HG02884 (cell line): ENCODE data around the gene ABCF2.

Source experiments
- ATAC-seq: cut with Tn5 transposase; IDR thresholded peaks from one replicate; pipeline ENCODE4 v1.9.1; 2021; ENCODE audit warnings: mild to moderate bottlenecking, moderate library complexity; ENCODE audit not compliant: unreplicated experiment

The ABCF2 gene

DNA sequence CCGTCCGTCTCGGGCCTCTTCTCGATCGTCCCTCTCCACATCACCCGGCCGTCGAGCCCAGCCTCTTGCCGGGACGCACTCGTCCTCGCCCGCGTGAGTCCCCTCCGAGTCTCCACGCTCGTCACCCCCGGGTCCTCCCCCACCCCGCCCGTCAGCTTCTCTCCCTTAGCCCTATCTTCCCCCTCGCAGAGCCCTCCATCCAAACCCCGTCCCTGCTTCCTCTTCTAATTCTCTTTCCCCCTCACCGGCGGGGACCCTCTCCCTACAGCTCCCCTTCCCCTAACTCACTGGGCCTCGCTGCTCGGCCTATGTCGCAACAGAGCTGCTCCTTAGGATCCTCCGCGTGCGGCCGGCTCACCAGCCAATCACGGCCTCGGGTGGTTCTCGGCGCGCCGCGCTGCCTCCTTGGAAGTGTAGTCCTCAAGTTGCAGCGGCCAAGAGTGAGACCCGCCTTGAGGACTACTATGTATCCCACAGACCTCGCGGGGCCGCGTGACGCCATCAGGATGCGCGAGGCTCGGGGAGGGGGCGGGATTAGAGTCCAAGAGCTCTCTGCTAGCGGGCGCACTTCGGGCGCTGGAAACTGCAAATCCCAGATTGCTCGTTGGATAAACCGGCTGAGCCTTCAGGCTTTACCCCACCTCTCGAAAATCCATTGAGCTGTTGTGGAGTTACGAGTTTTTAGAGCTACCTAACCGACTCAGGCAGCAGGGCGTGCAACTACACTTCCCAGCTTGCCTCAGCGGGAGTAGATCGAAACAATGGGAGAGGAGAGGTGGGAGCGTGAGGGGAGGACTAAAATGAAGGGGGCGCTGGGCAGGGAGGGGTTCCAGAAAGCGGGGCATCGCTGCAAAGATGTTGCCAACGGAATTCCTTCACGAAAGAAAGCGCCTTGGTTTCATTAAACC lies at the start of gene ABCF2:
Gene ABCF2, minus strand, starts transcription at position 331 of the 908 bp plus-strand sequence. CDS start 747 bp downstream, outside the sequence.
- peak; percentile 99 for ATAC-seq

DNA sequence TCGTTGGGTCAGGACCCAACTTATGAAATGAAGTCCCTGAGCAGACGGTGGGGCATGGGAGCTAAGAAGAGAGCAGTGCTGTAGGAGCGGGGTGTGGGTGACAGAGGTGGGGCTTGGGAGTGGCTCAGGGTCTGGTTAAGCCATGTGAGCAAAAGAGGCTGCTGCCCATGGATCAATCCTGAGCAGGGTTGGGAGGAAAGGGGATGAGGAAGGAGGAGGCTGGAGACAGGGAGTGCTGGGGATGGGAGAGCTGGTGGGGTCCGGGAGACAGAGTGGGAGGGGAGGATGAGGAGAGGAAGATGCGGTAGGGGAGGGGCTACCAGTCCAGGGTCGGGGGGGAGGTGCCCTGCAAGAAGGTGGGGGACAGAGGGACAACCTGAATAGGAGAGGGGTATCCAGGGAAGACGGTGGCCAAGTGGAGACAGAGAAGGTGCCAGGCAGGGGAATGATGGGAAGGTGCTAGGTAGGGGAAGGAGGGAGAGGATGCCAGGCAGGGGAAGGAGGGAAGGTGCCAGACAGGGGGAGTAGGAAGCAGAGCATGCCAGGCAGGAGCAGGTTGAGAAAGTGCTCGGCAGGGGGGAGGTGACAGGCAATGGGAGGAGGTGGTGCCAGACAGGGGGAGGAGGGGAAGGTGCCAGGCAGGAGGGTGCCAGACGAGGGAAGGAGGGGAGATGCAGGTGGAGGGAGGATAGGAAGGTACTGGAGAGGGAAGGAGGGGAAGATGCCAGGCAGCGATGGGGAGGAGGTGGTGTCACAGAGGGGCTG lies 49.0 kb upstream of the ABCF2 start:
- no peak for ATAC-seq

- ATAC-seq, result no peak
These were observed 48.2 kb upstream of the ABCF2 start for GRCh38 chr7:151274936-151275812.

GRCh38 chr7:151274396-151274795 lies 47.4 kb upstream of the ABCF2 start:
- no peak for ATAC-seq

DNA sequence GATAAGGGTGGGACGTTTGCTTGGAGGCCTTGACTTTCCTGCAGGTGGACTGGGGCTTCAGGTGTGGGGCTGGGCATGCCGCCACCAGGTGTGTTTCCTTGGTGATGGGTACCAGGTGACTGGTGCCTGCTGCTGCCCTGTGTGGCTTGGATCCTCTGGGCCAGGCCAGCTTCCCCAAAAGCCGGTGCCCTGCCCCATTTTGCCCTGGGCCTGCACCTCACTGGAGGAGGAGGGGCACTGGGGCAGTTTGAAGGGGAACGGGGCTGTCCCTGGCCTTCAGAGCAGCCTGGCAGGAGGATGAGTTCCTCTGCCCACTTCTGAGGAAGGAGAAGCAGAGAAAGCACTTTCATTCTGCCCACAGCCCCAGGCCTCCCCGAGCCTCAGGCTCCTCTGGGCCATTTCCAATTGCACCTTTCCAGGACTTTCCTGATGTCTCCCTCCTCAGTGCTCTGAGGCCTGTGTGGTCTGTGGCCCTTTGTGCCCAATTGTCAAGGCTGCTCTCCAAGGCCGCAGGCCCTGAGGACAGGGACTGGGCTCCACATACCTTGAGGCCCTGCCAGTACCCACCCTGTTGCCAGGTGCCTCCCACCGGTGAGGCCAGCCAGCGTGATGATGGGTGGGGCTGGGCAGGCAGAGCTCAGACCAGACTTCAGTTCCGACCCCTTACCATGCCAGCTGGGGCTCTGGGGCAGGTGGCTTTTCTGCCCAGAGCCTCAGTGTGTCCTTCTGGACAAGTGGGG lies 46.8 kb upstream of the ABCF2 start:
- no peak for ATAC-seq

DNA sequence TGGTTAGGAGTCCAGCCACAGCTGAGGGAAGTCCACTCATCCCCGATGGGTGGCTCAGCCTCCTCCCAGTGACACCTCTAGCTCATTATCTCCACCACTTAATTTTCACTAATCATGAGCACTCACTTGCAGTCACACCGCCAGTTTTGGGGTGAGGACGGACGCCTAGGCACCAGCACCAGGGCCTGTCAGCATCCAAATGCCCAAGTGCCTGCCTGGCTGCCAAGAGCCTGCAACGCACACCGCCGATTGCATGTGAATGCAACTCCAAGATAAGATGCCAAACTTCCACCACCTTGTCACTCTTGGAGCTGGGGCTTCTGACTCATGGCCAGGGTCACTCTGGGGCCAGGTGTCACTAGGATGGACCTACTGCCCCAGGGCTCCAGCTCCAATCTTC lies 45.9 kb upstream of the ABCF2 start:
- no peak for ATAC-seq

DNA sequence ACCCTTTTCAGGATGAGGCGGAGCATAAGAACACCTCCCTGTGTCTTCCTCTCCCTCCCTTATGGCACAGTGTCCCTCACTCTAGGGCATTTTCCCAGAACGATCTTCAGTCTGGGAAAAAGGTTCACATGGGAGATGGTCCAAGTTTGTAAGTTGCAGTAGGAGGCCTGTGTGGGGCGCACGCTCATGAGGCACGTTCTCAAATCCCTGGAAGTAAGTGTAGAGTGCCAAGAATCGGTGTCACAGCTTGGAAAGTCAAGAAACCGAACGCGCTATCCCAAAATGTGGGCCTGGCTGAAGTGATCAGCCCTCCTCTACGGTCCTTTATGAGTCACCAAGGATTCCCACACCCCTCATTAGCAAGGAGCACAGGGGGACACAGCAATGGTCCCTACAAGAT lies 45.4 kb upstream of the ABCF2 start:
- no peak for ATAC-seq

GRCh38 chr7:151271699-151272355 lies 44.8 kb upstream of the ABCF2 start:
- no peak for ATAC-seq

GRCh38 chr7:151269511-151269910 lies 42.5 kb upstream of the ABCF2 start:
- ATAC-seq, result no peak

DNA sequence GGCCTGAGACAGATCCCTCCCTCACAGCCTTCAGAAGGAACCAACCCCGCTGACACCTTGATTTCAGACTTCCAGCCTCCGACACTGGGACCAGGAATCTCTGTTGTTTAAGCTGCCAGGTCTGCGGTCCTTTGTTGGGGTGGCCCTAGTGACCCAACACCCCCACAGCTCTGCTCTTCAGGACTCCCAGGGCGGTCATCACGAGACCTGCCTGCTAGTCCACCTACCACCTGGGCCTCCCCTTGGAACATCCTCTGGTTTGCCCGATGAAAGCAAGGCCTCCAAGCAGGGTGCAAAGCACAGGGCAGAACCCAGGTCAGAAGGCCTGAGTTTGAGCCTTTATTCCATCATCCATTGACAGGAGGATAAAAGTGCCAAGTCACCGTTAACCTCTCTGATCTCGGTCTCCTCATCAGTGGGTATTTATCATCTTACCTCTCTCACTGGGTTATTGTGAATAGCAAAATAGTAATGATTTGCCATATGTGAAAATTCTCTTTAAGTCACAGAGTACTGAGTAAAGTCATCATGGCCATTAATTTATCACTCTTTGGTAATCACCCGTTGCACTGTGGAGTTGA lies 38.4 kb upstream of the ABCF2 start:
- no peak for ATAC-seq

DNA sequence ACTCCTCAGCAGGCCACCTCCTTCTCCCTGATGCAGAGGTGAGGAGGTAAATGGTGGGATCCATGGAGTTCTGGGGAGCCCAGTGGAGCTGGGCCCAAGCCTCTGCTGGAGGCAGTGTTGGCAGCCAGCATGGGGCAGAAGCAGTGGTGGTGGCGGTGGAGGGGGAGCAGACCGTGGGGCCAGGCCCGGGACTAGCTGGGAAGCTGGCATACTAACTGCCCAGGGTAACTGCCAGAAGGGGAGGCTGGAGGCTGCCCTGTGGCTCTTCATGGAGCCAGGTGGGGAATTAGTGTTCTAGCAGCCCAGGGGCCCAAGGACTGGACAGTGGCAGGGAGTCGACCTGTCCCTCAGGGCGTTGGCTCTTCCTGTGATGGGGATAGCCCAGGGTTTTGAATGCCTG lies 37.6 kb upstream of the ABCF2 start:
- ATAC-seq, result no peak

DNA sequence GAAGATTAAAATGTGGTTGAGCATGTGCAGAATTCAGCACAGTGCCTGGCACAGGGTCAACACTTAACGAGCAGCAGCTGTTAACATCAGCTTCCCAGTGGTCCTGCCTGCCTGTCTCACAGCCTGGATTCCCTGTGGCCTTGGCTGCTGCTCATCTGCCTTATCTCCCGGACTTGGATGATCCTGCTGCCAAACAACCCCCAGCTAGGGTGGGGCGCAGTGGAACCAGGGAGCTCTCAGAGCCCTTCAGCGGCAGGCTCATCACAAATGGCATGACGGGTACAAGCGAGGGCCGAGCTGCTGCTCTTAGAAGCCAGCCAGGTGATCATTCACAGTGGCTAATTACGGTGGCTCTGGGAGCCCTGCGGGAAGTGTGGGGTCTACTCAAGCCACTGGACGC lies 34.5 kb upstream of the ABCF2 start:
- ATAC-seq, result no peak

DNA sequence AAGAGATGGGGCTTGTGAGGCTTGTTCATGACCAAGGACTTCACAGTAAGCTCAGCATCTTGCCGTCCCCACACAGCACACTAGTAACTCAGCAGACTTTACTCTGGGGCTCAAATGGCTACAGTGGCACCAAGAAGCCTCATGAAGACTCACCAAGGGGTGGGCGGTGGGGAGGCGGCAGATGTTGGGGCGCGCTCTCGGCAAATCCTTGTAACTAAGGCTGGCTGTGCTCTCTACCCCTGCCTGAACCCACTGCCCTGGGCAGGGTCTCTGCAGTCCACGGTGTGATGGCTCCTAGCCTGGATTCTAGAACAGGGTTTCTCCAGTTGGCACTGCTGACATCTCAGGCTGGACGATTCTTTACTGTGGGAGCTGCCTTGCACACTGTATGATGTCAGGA lies 33.9 kb upstream of the ABCF2 start:
- ATAC-seq, result no peak

- ATAC-seq, result no peak
These were observed 33.5 kb upstream of the ABCF2 start for GRCh38 chr7:151260471-151260870.

DNA sequence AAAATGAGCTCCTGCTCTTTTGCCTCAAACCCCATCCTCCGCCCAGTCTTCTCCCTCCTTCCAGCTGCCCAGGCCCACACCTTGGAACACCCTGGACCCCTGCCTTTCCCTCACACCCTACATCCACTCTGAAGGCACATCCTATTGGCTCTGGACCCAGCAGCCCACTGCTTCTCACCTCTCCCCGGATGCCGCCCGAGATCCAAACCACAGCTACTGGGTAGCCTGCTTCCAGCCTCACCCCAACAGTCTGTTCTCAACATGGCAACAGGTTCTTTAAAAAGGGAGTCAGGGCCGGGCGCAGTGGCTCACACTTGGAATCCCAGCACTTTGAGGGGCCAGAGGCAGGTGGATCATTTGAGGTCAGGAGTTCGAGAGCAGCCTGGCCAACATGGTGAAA lies 31.0 kb upstream of the ABCF2 start:
- no peak for ATAC-seq

DNA sequence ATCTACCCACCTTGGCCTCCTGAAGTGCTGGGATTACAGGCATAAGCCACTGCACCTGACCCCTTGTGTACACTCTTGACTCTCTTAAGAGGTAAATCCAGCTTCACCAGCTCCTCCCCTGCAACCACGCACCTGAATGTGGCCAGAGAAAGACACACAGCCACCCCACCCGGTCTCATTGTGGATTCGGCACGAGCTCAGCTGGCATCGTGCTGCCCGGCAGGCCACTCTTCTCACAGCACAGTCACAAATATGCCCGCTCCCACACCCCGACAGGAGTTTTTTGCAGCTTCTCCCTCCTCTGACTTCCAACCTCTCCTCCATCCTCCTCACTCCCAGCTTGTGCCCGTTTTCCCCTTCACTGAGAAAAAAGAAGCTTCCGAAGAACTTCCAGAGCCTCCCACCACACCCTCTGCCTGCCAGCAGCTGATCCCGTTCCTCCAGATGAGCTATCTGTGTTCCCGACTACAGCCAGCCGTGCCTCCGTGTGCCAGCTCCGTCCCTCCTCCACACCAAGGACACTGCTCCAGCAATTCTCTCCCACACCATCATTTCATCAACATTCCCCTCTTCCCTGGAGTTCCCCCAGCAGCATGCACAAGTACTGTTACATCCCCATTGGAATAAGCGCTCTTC lies 29.5 kb upstream of the ABCF2 start:
- ATAC-seq, result no peak

DNA sequence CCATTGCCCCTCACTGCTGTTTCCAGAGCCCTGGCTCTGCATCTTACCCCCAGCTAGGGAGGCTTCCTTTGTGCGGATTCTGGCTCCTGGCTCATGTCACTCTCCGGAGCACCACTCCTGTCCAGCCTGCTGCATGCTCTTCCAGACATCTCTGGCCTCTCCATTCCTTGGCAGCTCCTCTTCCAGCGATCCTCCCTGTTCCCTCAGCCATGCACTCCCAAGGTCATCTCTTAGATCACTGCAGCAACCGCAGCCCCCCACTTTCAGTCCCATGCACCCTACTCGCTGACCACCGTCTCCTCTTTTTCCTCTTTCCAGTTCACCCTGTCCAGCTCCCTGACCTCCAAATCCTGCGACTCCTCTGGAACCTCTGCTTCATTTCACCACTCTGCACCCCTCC lies 28.4 kb upstream of the ABCF2 start:
- no peak for ATAC-seq

GRCh38 chr7:151254851-151255250 lies 27.8 kb upstream of the ABCF2 start:
- ATAC-seq, result no peak

- ATAC-seq, result no peak
These were observed 27.3 kb upstream of the ABCF2 start for GRCh38 chr7:151254316-151254715.
